Fibroblast of pulmonary artery (primary cell): ENCODE results near the gene ZNF106.

Source experiments
- DNase-seq: peaks from one replicate; pipeline ENCODE4 v3.0.0-alpha.2; 2010; ENCODE audit warnings: low read depth
- H3K4me3 ChIP-seq: replicated peaks from 2 replicates; pipeline ENCODE4 v1.5.1; 2011; ENCODE audit warnings: low read depth, mild to moderate bottlenecking, control low read depth, low read length, moderate library complexity
- CTCF ChIP-seq: IDR thresholded peaks from 2 replicates; pipeline ENCODE4 v1.5.1; 2011; ENCODE audit warnings: mild to moderate bottlenecking, control low read depth, low read length, inconsistent platforms; ENCODE audit errors: missing control alignments

ZNF106 gene

GRCh38 chr15:42483677-42484076 is 7.3 kb downstream of the ZNF106 start:
- TF ChIP-seq CTCF: no peak
- H3K4me3 ChIP-seq: no peak overlapping the region
- DNase-seq: no peak

GRCh38 chr15:42482701-42483100 is 8.2 kb downstream of the ZNF106 start:
- no peak for DNase-seq
- no peak for TF ChIP-seq CTCF
- H3K4me3 ChIP-seq: no peak overlapping the region

- TF ChIP-seq CTCF: no peak
- DNase-seq: no peak
- no peak overlapping the region for H3K4me3 ChIP-seq
Measured at GRCh38 chr15:42474827-42475226, 16.1 kb downstream of the ZNF106 start.

DNA sequence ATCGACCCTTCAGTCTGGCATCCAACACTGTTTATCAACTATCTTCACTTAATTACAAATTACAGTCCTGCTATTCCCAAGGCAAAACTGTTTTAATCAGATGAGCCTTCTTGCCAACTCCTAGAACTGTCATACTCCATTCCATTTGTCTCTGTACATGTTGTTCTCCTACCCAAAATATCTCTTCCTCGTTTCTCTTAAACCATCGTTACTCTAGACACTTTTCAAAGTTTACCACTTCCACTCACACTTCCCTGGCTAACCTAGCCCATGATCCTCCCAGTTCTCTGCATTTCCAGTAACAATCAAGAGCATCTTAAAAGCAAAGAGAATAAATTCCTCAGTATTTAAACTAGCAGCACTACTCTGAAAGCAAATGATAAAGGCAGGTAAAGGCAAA is 19.9 kb downstream of the ZNF106 start:
- no peak for TF ChIP-seq CTCF
- no peak for DNase-seq
- no peak overlapping the region for H3K4me3 ChIP-seq

- TF ChIP-seq CTCF: no peak
- no peak for DNase-seq
- H3K4me3 ChIP-seq: no peak overlapping the region
Measured at GRCh38 chr15:42465520-42466259, 25.3 kb downstream of the ZNF106 start.

- H3K4me3 ChIP-seq: no peak overlapping the region
- TF ChIP-seq CTCF: no peak
- DNase-seq: no peak
Measured at GRCh38 chr15:42461261-42461660, 29.7 kb downstream of the ZNF106 start.
